ENCODE data around the gene TPM2. TPM values are rescaled to one million over a fixed set of nuclear protein-coding genes. Genes with fewer than 3 reads are reported as not detected.

Gene TPM2
- total RNA-seq, 1 donor from 2014 or later, result 1,070 TPM

DNA sequence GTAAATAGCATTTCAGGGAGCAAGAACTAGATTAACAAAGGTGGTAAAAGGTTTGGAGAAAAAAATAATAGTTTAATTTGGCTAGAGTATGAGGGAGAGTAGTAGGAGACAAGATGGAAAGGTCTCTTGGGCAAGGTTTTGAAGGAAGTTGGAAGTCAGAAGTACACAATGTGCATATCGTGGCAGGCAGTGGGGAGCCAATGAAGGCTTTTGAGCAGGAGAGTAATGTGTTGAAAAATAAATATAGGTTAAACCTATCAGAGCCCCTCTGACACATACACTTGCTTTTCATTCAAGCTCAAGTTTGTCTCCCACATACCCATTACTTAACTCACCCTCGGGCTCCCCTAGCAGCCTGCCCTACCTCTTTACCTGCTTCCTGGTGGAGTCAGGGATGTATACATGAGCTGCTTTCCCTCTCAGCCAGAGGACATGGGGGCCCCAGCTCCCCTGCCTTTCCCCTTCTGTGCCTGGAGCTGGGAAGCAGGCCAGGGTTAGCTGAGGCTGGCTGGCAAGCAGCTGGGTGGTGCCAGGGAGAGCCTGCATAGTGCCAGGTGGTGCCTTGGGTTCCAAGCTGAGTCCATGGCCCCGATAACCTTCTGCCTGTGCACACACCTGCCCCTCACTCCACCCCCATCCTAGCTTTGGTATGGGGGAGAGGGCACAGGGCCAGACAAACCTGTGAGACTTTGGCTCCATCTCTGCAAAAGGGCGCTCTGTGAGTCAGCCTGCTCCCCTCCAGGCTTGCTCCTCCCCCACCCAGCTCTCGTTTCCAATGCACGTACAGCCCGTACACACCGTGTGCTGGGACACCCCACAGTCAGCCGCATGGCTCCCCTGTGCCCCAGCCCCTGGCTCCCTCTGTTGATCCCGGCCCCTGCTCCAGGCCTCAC is 16.3 kb downstream of the TPM2 start, which contains the start of gene CA9:
Gene CA9, plus strand, starts transcription at position 797 of the 893 bp plus-strand sequence. Its CDS starts 32 bp downstream, at position 829.
- Histone ChIP-seq H3K27me3 (ENCODE audit: low read depth) (no peaks in the 10 kb centered on the region), H3K4me3 (peak within 1 kb of the TSS; percentile 14), H3K4me1 (peaks cover 28% of the 10 kb centered on the region), H3K36me3 (no peaks in the 10 kb centered on the region), H3K27ac (replicated peaks) (no peak within 1 kb of the TSS), H3K9me3 (replicated peaks) (no peaks in the 10 kb centered on the region)
- TF ChIP-seq, protein P1, sequence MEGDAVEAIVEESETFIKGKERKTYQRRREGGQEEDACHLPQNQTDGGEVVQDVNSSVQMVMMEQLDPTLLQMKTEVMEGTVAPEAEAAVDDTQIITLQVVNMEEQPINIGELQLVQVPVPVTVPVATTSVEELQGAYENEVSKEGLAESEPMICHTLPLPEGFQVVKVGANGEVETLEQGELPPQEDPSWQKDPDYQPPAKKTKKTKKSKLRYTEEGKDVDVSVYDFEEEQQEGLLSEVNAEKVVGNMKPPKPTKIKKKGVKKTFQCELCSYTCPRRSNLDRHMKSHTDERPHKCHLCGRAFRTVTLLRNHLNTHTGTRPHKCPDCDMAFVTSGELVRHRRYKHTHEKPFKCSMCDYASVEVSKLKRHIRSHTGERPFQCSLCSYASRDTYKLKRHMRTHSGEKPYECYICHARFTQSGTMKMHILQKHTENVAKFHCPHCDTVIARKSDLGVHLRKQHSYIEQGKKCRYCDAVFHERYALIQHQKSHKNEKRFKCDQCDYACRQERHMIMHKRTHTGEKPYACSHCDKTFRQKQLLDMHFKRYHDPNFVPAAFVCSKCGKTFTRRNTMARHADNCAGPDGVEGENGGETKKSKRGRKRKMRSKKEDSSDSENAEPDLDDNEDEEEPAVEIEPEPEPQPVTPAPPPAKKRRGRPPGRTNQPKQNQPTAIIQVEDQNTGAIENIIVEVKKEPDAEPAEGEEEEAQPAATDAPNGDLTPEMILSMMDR (IDR thresholded peaks at IDR 0.05; ENCODE audit: borderline replicate concordance), result no peak
- DNase-seq, result peak; percentile 57
- intact Hi-C loops (cut with micrococcal nuclease), result no loop called here

DNA sequence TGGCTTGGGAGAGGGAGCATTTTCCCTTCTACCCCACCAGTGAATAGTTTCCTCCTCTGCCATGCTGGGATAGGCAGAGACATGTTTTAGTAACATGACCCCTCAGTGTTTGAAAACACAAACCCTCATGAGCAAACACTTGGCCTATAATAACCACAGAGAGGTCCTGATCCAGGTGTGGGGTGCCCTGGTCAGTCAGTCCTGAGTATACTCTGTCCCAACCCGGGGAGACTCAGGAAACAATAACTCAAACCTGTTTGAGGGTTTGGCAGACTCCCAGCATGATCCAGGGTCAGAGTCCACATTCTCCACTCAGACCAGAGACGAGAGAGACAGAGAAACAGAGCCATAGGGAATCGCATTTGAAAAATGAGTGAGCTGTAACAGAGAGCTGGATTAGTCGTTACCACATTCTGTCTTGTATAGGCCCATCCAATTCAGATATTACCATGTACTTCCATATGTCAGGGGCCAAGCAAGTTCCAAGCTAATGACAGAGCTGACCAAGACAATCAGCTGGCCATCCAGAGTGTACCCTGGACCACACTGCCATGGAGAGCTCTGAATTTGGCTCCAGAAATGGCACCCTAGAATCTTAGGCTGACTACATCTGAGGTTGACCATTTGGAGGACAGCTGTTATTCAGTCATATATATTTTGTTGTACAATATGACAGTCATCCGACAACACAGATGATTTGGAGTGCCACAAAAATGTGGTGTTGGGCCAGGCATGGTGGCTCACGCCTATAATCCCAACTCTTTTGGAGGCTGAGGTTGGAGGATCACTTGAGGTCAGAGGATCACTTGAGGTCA is 20.2 kb downstream of the TPM2 start:
- Histone ChIP-seq H3K4me3 (no peak overlapping the region), H3K9me3 (replicated peaks) (no peaks in the 10 kb centered on the region), H3K27ac (replicated peaks) (no peak overlapping the region), H3K4me1 (peaks cover 30% of the 10 kb centered on the region), H3K36me3 (no peaks in the 10 kb centered on the region), H3K27me3 (ENCODE audit: low read depth) (no peaks in the 10 kb centered on the region)
- intact Hi-C loops (cut with micrococcal nuclease), result no loop called here
- TF ChIP-seq, protein P1 (IDR thresholded peaks at IDR 0.05; ENCODE audit: borderline replicate concordance), result no peak
- DNase-seq, result no peak

DNA sequence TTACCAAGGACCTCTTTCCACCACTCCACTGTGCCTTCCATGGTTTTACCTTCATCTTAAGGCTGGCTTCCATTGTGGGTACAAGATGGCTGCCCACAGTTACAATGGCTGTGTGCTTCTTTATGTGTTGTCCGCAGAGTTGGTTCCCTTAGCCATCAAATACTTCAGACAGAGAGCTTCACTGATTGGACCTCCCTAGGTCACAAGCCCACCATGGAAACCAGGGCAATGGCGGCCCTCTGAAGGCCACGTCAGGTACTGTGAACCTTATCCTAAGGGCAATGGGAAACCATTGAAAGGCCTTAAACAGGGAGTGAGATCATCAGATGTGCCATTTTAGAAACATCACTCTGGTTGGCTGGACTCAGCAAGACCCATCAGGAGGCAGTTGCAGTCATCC is 21.8 kb downstream of the TPM2 start:
- Histone ChIP-seq H3K36me3 (no peaks in the 10 kb centered on the region), H3K4me1 (peaks cover 20% of the 10 kb centered on the region), H3K27me3 (ENCODE audit: low read depth) (no peaks in the 10 kb centered on the region), H3K9me3 (replicated peaks) (no peaks in the 10 kb centered on the region), H3K4me3 (no peak overlapping the region), H3K27ac (replicated peaks) (no peak overlapping the region)
- TF ChIP-seq, protein P1 (IDR thresholded peaks at IDR 0.05; ENCODE audit: borderline replicate concordance), result no peak
- intact Hi-C loops (cut with micrococcal nuclease), result no loop called here
- no peak for DNase-seq

DNA sequence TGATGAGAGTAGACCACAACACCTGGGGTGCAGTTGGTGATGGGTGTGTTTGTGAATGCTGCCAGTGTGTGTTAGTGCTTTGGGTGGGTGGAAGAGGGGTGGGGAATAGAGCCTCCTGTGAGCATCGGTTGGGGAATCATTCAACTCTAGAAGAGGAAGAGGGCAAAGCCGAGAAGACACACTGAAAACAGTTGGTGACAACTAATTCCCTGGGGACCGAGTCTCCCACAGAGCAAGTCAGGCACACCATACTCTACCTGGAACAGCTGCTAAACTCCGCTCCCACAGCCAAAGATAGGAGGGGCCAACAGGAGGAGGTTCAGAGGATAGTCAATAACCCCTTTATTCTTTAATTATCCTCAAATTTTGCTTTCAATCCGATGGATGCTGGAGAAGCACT is 23.2 kb downstream of the TPM2 start:
- H3K36me3 ChIP-seq, result no peaks in the 10 kb centered on the region
- DNase-seq, result no peak
- intact Hi-C loops (cut with micrococcal nuclease), result no loop called here
- TF ChIP-seq, protein P1 (IDR thresholded peaks at IDR 0.05; ENCODE audit: borderline replicate concordance), result no peak
- H3K4me3 ChIP-seq, result no peak overlapping the region
- no peak overlapping the region for H3K27ac ChIP-seq (replicated peaks)
- H3K27me3 ChIP-seq (ENCODE audit: low read depth), result no peaks in the 10 kb centered on the region
- H3K4me1 ChIP-seq, result peaks cover 23% of the 10 kb centered on the region
- no peaks in the 10 kb centered on the region for H3K9me3 ChIP-seq (replicated peaks)

DNA sequence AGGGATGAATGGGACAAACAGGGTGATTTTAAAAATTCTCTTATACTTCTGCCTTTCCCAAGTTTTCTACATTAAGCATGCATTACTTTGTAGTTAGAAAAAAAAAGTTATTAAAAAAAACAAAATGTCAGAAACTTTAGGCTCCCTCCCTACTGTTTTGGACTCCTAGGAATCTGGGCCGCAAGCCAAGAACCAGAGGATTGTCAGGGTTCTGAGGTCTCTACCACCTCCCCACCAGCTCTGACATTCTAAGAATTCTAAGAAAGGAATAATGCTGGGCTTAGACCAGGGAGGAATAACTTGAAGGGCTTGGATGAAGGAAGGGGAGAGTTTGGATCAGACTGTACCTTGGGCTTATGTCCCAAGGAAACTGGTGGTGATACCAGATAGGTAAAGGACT is 23.7 kb downstream of the TPM2 start:
- peaks cover 4% of the 10 kb centered on the region for H3K36me3 ChIP-seq
- intact Hi-C loops (cut with micrococcal nuclease), result no loop called here
- no peak overlapping the region for H3K4me3 ChIP-seq
- H3K9me3 ChIP-seq (replicated peaks), result no peaks in the 10 kb centered on the region
- H3K27me3 ChIP-seq (ENCODE audit: low read depth), result no peaks in the 10 kb centered on the region
- TF ChIP-seq, protein P1 (IDR thresholded peaks at IDR 0.05; ENCODE audit: borderline replicate concordance), result no peak
- peaks cover 28% of the 10 kb centered on the region for H3K4me1 ChIP-seq
- DNase-seq, result no peak
- no peak overlapping the region for H3K27ac ChIP-seq (replicated peaks)

Data from left ventricle myocardium inferior (tissue), 1 donor.